CD14-positive monocyte (primary cell): ENCODE data around the gene CANT1. TPM values are rescaled to one million over a fixed set of nuclear protein-coding genes. Genes with fewer than 3 reads are reported as not detected.

ENCODE experiments used
- DNase-seq, 3 donors: peaks; one replicate each; pipeline ENCODE4 v3.0.0-alpha.2; 2011 to 2022
- H2AFZ ChIP-seq: 2 replicates; pipeline ENCODE4 v1.6.0; 2012; ENCODE audit warnings: mild to moderate bottlenecking, low read depth, low read length, inconsistent platforms; ENCODE audit not compliant: insufficient read depth, poor library complexity, severe bottlenecking
- H3K27ac ChIP-seq, 2 donors: 1 replicate in 1 of 2; 2 replicates in 1 of 2; pipeline ENCODE4 v1.5.1; 2012 to 2013; ENCODE audit warnings: low read length in 2 of 2, control low read depth in 1 of 2, inconsistent platforms in 1 of 2, low read depth in 1 of 2, mild to moderate bottlenecking in 1 of 2
- H3K27me3 ChIP-seq, 2 donors: one replicate each; pipeline versions ENCODE4 v1.6.0 to v1.6.1; 2011 to 2013; ENCODE audit warnings: low read length in 2 of 2; ENCODE audit not compliant: control insufficient read depth in 2 of 2, insufficient read depth in 2 of 2
- H3K36me3 ChIP-seq, 2 donors: replicated peaks in 1 of 2; 1 replicate in 1 of 2; 2 replicates in 1 of 2; pipeline versions ENCODE4 v1.5.1 to v1.6.1; 2012 to 2013; ENCODE audit warnings: low read length in 2 of 2, control low read depth in 1 of 2, inconsistent platforms in 1 of 2, mild to moderate bottlenecking in 1 of 2; ENCODE audit not compliant: insufficient read depth in 2 of 2, control insufficient read depth in 1 of 2
- H3K4me1 ChIP-seq, 2 donors: 1 replicate in 1 of 2; 2 replicates in 1 of 2; pipeline versions ENCODE4 v1.5.1 to v1.6.1; 2012 to 2013; ENCODE audit warnings: low read length in 2 of 2, control low read depth in 1 of 2, inconsistent platforms in 1 of 2, mild to moderate bottlenecking in 1 of 2, moderate library complexity in 1 of 2; ENCODE audit not compliant: insufficient read depth in 2 of 2, control insufficient read depth in 1 of 2
- H3K4me2 ChIP-seq: replicated peaks from 2 replicates; pipeline ENCODE3; 2012; ENCODE audit warnings: low read length, moderate library complexity, mild to moderate bottlenecking; ENCODE audit not compliant: poor library complexity, severe bottlenecking; ENCODE audit errors: extremely low read depth
- H3K4me3 ChIP-seq, 3 experiments: fragments of 200-600 bp in 1 of 3; sonication (generic) in 1 of 3; replicated peaks in 1 of 3; 1 replicate in 2 of 3; 2 replicates in 1 of 3; pipeline ENCODE4 v1.5.1; 2011 to 2013; ENCODE audit warnings: low read length in 3 of 3, mild to moderate bottlenecking in 3 of 3, control low read depth in 2 of 3, low read depth in 2 of 3, inconsistent platforms in 1 of 3, moderate library complexity in 1 of 3
- H3K79me2 ChIP-seq: 2 replicates; pipeline ENCODE4 v1.6.0; 2012; ENCODE audit warnings: mild to moderate bottlenecking, control low read depth, inconsistent platforms, low read length, moderate library complexity; ENCODE audit not compliant: insufficient read depth
- H3K9ac ChIP-seq: 2 replicates; pipeline ENCODE4 v1.6.0; 2017; ENCODE audit warnings: low read length, mild to moderate bottlenecking; ENCODE audit not compliant: insufficient read depth, poor library complexity, severe bottlenecking
- H3K9me3 ChIP-seq, 2 donors: replicated peaks in 1 of 2; 1 replicate in 1 of 2; 2 replicates in 1 of 2; pipeline versions ENCODE4 v1.5.1 to v1.6.1; 2012 to 2013; ENCODE audit warnings: low read length in 2 of 2, control low read depth in 1 of 2; ENCODE audit not compliant: control insufficient read depth in 1 of 2, insufficient read depth in 1 of 2
- H4K20me1 ChIP-seq: 2 replicates; pipeline ENCODE4 v1.6.0; 2012; ENCODE audit warnings: mild to moderate bottlenecking, low read length, control low read depth, moderate library complexity; ENCODE audit not compliant: insufficient read depth
- H3K27ac Mint-ChIP-seq, 7 donors: one replicate each; pipeline ENCODE4 v1.8.0; 2020; ENCODE audit warnings: mild to moderate bottlenecking in 7 of 7, mixed read lengths in 7 of 7, moderate library complexity in 6 of 7, inconsistent platforms in 2 of 7
- H3K27me3 Mint-ChIP-seq, 3 donors: one replicate each; pipeline ENCODE4 v1.8.0; 2021 to 2022; ENCODE audit warnings: low read depth in 3 of 3, mild to moderate bottlenecking in 3 of 3, mixed read lengths in 3 of 3, moderate library complexity in 3 of 3, inconsistent platforms in 1 of 3
- H3K36me3 Mint-ChIP-seq, 2 donors: one replicate each; pipeline ENCODE4 v1.8.0; 2020; ENCODE audit warnings: mixed read lengths in 2 of 2, inconsistent platforms in 1 of 2, mild to moderate bottlenecking in 1 of 2
- H3K4me1 Mint-ChIP-seq: one replicate; pipeline ENCODE4 v1.8.0; 2020; ENCODE audit warnings: mild to moderate bottlenecking, mixed read lengths
- H3K4me3 Mint-ChIP-seq, 2 donors: one replicate each; pipeline ENCODE4 v1.8.0; 2020; ENCODE audit warnings: mild to moderate bottlenecking in 2 of 2, mixed read lengths in 2 of 2, moderate library complexity in 1 of 2
- H3K9me3 Mint-ChIP-seq, 7 donors: one replicate each; pipeline ENCODE4 v1.8.0; 2020 to 2022; ENCODE audit warnings: mixed read lengths in 7 of 7, mild to moderate bottlenecking in 6 of 7, moderate library complexity in 6 of 7, inconsistent platforms in 2 of 7
- CTCF ChIP-seq: fragments of 200-600 bp; IDR thresholded peaks from one replicate; pipeline ENCODE4 v1.8.0; 2022; ENCODE audit warnings: antibody characterized with exemption, mild to moderate bottlenecking
- WGBS: methylation state at CpG from one replicate; pipeline ENCODE4 v1.1.5; 2013; ENCODE audit warnings: missing lambda C conversion rate; ENCODE audit not compliant: insufficient coverage; 5-methylcytosine and 5-hydroxymethylcytosine counted together
- intact Hi-C, 2 donors: fragments of 100-400 bp; cut with micrococcal nuclease; formaldehyde crosslinking; loops; one replicate each; pipeline versions ENCODE4 v1.15.0 to v1.15.1; 2023
- polyA plus RNA-seq, 3 donors: library from polyadenylated mRNA; depleted of rRNA in 1 of 3; unstranded in 2 of 3; stranded (reverse) in 1 of 3; fragments of 300-500 nt in 2 of 3; fragments of >200 nt in 1 of 3; fragmentation: Illumina TruSeq in 2 of 3; gene quantifications; 1 replicate in 2 of 3; 2 replicates in 1 of 3; pipeline ENCODE4 v1.2.3, GENCODE V29; 2012 to 2021

CANT1 gene
- polyA plus RNA-seq, 3 donors, result 10.6 to 16.6 (median 14.3) TPM

- peaks cover 19 to 67% of the 10 kb centered on the region in 2 donors for H3K27me3 ChIP-seq
- H4K20me1 ChIP-seq, result no peaks in the 10 kb centered on the region
- no peak overlapping the region for H2AFZ ChIP-seq
- H3K79me2 ChIP-seq, result no peaks in the 10 kb centered on the region
- H3K9me3 ChIP-seq, result peaks cover 0 to 2% of the 10 kb centered on the region in 2 donors
- no peaks in the 10 kb centered on the region for H3K36me3 ChIP-seq
- H3K9ac ChIP-seq, result no peak overlapping the region
- H3K4me3 Mint-ChIP-seq, result peak overlapping the region in 1 of 2 donors; percentile 39
- intact Hi-C loops, result no loop called here
- peaks cover 11% of the 10 kb centered on the region in 2 donors for H3K4me1 ChIP-seq
- 68% methylated on average over 15 of the region's 16 CpGs for WGBS
- H3K9me3 Mint-ChIP-seq, result peaks cover 0 to 18% (median 5%) of the 10 kb centered on the region in 7 donors
- peaks cover 13% of the 10 kb centered on the region for H3K4me1 Mint-ChIP-seq
- no peak overlapping the region for H3K27ac Mint-ChIP-seq
- TF ChIP-seq CTCF, result no peak
- H3K36me3 Mint-ChIP-seq, result peaks cover under 1 to 3% of the 10 kb centered on the region in 2 donors
- no peak overlapping the region for H3K4me2 ChIP-seq
- peaks cover 75 to 98% (median 82%) of the 10 kb centered on the region in 3 donors for H3K27me3 Mint-ChIP-seq
- H3K27ac ChIP-seq, result no peak overlapping the region
- H3K4me3 ChIP-seq, result no peak overlapping the region
- no peak for DNase-seq
Observed at GRCh38 chr17:79027925-79028491, 18.4 kb upstream of the CANT1 start.

- Histone ChIP-seq H4K20me1 (no peaks in the 10 kb centered on the region), H3K9me3 (peaks cover 0 to 2% of the 10 kb centered on the region in 2 donors), H3K27ac (no peak overlapping the region), H3K27me3 (peaks cover 22 to 71% of the 10 kb centered on the region in 2 donors), H2AFZ (no peak overlapping the region), H3K9ac (no peak overlapping the region), H3K79me2 (no peaks in the 10 kb centered on the region), H3K4me1 (peaks cover 11% of the 10 kb centered on the region in 2 donors), H3K4me2 (no peak overlapping the region), H3K4me3 (no peak overlapping the region), H3K36me3 (no peaks in the 10 kb centered on the region)
- no peak overlapping the region for H3K27ac Mint-ChIP-seq
- WGBS, result 88% methylated on average over 7 of the region's 10 CpGs
- TF ChIP-seq CTCF, result no peak
- H3K9me3 Mint-ChIP-seq, result peaks cover 0 to 18% (median 5%) of the 10 kb centered on the region in 7 donors
- intact Hi-C loops, result no loop called here
- H3K4me3 Mint-ChIP-seq, result no peak overlapping the region
- H3K27me3 Mint-ChIP-seq, result peaks cover 78 to 99% (median 88%) of the 10 kb centered on the region in 3 donors
- peaks cover 13% of the 10 kb centered on the region for H3K4me1 Mint-ChIP-seq
- DNase-seq, result no peak
- H3K36me3 Mint-ChIP-seq, result peaks cover 3 to 4% of the 10 kb centered on the region in 2 donors
Observed at GRCh38 chr17:79027274-79027924, 17.8 kb upstream of the CANT1 start.
